Mucosa of rectum (tissue), 2 donors: ENCODE data around the gene MAGIX.
A peak's percentile ranks its signal among the peaks of the same experiment; 100 is the strongest.

Source experiments
- H3K27ac ChIP-seq, 2 donors: one replicate each; pipeline ENCODE4 v1.7.0; 2013; ENCODE audit warnings: inconsistent platforms in 2 of 2, low read depth in 2 of 2, low read length in 2 of 2
- H3K27me3 ChIP-seq, 2 donors: one replicate each; pipeline ENCODE4 v1.7.0; 2013; ENCODE audit warnings: low read length in 2 of 2; ENCODE audit not compliant: control insufficient read depth in 2 of 2, insufficient read depth in 2 of 2
- H3K36me3 ChIP-seq, 2 donors: one replicate each; pipeline ENCODE4 v1.7.0; 2013; ENCODE audit warnings: low read length in 2 of 2; ENCODE audit not compliant: control insufficient read depth in 2 of 2, insufficient read depth in 2 of 2
- H3K4me1 ChIP-seq, 2 donors: one replicate each; pipeline ENCODE4 v1.7.0; 2013; ENCODE audit warnings: low read length in 2 of 2, mild to moderate bottlenecking in 1 of 2; ENCODE audit not compliant: control insufficient read depth in 2 of 2, insufficient read depth in 2 of 2
- H3K4me3 ChIP-seq, 2 donors: one replicate each; pipeline ENCODE4 v1.7.0; 2013; ENCODE audit warnings: low read length in 2 of 2
- H3K9ac ChIP-seq, 2 donors: one replicate each; pipeline ENCODE4 v1.7.0; 2013; ENCODE audit warnings: low read length in 2 of 2, low read depth in 1 of 2, mild to moderate bottlenecking in 1 of 2
- H3K9me3 ChIP-seq, 2 donors: one replicate each; pipeline ENCODE4 v1.7.0; 2013; ENCODE audit warnings: low read length in 2 of 2; ENCODE audit not compliant: control insufficient read depth in 2 of 2
- donor health status: healthy.
- donor health status: Normal muscosa, but diverticular disease.

Gene MAGIX

DNA sequence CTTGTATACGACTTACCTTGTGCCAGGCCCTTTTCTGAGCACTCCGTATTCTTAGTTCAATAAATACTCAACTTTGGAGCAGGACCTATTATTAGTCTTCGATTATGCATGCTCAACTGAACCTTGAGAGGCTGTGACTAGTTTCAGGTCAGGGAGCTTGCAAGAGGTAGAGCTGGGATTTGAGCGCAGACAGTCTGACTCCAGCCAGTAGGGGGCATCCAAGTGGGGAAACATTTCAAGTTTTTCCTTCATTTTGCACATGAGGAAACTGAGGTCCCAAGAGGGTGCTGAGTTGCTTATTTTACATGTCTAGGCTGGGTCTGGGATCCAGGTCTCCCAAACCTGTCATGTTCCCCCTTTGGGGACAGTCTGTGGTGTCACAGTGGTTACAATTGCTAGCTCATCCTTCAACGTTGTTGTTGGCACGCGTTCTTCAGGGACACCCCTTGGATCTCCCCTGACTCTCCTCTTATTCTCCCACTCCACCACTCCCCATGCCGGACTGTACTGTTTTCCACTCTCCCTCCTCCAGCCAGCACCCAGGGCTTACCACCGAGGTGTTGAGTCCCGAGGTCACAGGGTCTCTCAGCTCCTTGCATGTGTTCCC is 30.3 kb downstream of the MAGIX start:
- no peaks in the 10 kb centered on the region for H3K4me1 ChIP-seq
- no peak overlapping the region for H3K9ac ChIP-seq
- no peaks in the 10 kb centered on the region for H3K36me3 ChIP-seq
- peaks cover 0 to 3% of the 10 kb centered on the region in 2 donors for H3K27me3 ChIP-seq
- H3K27ac ChIP-seq = no peak overlapping the region
- no peak overlapping the region for H3K4me3 ChIP-seq
- no peaks in the 10 kb centered on the region for H3K9me3 ChIP-seq

DNA sequence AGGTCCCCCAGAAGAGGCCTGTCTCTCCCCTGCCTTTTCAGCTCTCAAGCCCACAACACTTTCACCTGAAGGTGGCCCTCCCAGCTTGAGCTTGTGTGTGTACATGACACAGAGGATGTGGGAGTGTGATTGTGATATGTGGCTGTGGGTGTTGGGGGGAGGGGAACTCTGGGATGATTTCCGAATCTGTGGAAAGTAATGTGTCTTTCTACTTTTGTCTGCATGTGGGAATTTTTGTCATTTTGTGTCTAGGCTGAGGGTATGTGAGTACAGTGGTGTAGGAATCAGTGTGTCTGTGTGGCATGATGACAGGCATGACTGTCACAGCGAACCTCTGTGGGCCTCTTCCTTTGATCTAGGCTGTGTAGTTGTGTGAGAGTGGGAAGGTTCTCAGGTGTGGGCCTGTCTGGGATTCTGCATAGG is 31.0 kb downstream of the MAGIX start:
- no peaks in the 10 kb centered on the region for H3K9me3 ChIP-seq
- no peak overlapping the region for H3K9ac ChIP-seq
- no peaks in the 10 kb centered on the region for H3K36me3 ChIP-seq
- H3K4me1 ChIP-seq = no peaks in the 10 kb centered on the region
- H3K4me3 ChIP-seq = no peak overlapping the region
- no peak overlapping the region for H3K27ac ChIP-seq
- peaks cover 0 to 3% of the 10 kb centered on the region in 2 donors for H3K27me3 ChIP-seq

DNA sequence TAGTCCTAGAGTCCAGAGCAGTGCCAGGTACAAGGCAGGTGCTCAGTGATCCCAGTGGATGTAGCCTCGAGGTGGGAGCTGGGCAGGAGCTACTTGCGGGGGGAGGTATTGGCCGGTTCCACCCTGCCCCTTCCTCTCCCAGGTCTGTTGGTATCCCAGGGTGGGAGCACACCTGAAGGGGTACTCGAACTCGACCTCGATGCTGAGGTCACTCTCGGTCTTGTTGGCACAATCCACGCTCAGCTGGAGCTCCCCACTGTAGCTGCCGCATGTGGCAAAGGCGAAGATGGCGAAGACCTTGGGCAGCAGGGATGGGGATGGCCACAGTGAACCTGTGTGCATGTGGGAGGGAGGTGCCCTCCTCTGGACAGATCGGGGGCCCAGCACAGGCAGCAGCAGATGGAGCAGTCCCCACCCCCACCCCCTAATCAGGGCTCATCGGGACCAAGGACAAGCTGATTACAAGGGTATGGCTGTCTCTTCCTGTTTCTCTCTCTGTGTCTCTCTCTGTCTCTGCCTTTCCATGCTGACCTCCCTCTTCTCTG is 35.1 kb downstream of the MAGIX start:
- Histone ChIP-seq H3K4me3 (no peak overlapping the region), H3K9me3 (no peaks in the 10 kb centered on the region), H3K27me3 (peaks cover 5% of the 10 kb centered on the region in 2 donors), H3K27ac (no peak overlapping the region), H3K36me3 (no peaks in the 10 kb centered on the region), H3K4me1 (peaks cover 0 to 3% of the 10 kb centered on the region in 2 donors), H3K9ac (no peak overlapping the region)

DNA sequence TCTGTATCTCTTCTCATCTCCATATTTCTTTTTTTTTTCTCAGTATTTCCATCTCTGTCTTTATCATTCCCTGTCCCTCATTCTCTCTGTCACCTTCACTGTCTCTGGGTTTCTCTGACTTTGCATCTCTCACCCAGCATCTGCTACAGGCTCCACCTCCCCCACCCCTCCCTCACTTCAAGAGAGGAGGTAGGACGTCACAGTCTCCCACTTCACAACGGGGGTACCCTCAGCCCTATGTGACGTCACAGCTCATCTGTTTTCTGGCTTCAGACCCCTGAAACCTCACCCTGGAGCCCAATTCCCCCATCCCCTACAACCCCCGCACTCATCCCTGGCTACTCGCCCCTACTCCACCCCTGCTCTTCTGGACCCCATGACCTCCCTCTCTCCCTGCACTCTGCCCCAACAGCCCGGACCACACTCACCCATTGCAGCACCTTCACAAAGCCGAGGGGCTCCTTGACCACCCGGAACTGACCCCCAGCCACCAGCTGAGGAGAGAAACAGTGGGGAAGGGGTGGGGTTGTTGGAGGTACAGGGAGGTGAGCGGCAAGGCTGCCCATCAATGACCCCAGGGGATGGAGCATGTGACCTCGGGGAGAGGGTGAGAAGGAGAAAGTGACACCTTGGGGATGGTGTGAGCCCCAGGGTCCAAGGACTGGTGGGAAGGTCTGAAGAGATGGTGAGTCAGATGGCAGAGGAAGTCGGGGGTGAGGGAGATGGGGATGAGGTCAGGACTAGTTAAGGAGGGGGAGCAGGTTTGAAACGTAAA is 36.2 kb downstream of the MAGIX start:
- H3K9ac ChIP-seq = no peak overlapping the region
- peaks cover 0 to 3% of the 10 kb centered on the region in 2 donors for H3K4me1 ChIP-seq
- H3K9me3 ChIP-seq = no peaks in the 10 kb centered on the region
- H3K36me3 ChIP-seq = no peaks in the 10 kb centered on the region
- H3K4me3 ChIP-seq = no peak overlapping the region
- peaks cover 5% of the 10 kb centered on the region in 2 donors for H3K27me3 ChIP-seq
- no peak overlapping the region for H3K27ac ChIP-seq

DNA sequence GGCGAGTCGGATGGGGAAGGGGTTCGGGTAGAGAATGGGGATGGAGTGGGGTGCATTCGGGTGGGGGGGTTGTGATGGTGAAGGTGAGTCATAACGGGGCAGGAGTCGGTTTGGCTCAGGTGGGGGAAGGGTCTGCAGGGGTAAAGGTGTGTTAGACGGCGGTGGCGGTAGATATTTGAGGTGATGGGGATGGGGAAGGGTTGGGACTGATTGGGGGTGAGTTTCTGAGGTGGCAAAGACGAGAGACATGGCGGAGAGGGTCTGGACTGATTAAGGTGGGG is 36.7 kb downstream of the MAGIX start:
- Histone ChIP-seq H3K9ac (no peak overlapping the region), H3K27ac (no peak overlapping the region), H3K4me1 (peaks cover 0 to 3% of the 10 kb centered on the region in 2 donors), H3K36me3 (no peaks in the 10 kb centered on the region), H3K4me3 (no peak overlapping the region), H3K27me3 (peaks cover 5% of the 10 kb centered on the region in 2 donors), H3K9me3 (no peaks in the 10 kb centered on the region)

DNA sequence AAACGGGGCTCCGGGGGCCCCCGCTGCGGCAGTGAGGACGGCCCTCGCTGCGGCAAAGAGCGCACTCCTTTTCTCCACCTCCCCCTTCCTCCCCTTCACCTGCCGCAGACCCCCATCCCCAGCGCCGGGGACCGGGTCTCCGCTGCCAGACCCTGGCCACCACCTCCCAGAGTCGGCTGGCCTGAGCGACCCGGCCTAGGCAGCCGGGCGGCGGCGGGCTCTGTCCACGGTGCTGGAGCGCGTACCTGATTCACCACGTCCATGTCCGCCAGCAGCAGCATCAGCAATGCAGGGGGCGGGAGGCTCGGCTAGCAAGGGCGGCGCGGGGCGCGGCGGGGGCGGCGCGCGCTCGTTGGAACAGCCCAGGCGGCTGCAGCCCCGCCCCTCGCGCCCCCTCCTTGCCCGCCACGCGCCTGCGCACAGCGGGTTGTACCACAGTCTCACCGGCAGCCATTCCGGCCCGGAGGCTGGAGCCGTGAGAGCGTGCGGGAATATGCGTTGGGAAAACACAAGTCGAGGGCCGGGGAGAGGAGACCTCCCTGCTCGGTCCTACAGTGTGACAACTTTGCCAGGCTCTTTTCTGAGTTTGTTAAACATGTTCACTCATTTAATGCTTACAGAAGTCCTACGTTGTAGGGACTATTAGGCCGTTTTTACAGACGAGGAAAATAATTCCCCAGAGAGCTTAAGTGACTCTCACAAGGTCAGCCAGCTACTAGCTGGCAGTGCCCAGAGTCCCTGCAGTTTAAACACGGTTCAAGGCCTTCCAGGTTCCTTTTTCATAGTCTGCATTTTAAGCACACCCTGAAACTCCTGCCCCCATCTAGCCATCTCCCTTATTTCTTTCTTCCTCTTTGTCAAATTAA is 37.6 kb downstream of the MAGIX start, which contains the start of gene SYP:
SYP (minus strand) TSS at position 288 of the 866 bp plus-strand sequence; CDS start at position 281, 7 bp downstream.
- Histone ChIP-seq H3K4me1 (peaks cover 0 to 3% of the 10 kb centered on the region in 2 donors), H3K9ac (peak within 1 kb of the TSS; percentile 44 to 47), H3K9me3 (no peaks in the 10 kb centered on the region), H3K27ac (peak within 1 kb of the TSS; percentile 22 to 52), H3K36me3 (no peaks in the 10 kb centered on the region), H3K27me3 (peaks cover 5% of the 10 kb centered on the region in 2 donors), H3K4me3 (peak within 1 kb of the TSS; percentile 28 to 55)

DNA sequence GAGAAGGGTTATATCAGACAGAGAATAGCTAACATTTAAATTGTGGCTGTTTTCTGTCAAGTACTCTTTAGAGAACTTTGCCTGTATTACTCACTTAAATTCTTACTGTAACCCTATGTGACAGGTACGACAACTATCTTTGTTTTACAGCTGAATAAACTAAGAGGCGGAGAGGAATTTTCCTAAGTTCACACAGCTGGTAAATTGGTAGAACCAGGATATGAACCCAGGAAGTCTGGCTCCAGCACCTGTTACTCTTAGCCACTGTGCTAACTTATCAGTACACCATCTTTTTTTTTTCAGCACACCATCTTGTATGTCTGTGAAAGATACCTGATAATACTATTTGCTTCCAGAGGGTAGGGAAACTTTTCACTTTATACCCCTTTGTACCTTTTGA is 39.5 kb downstream of the MAGIX start:
- Histone ChIP-seq H3K4me1 (peaks cover 0 to 3% of the 10 kb centered on the region in 2 donors), H3K4me3 (no peak overlapping the region), H3K9ac (no peak overlapping the region), H3K27me3 (peaks cover 5 to 7% of the 10 kb centered on the region in 2 donors), H3K9me3 (no peaks in the 10 kb centered on the region), H3K36me3 (no peaks in the 10 kb centered on the region), H3K27ac (no peak overlapping the region)

DNA sequence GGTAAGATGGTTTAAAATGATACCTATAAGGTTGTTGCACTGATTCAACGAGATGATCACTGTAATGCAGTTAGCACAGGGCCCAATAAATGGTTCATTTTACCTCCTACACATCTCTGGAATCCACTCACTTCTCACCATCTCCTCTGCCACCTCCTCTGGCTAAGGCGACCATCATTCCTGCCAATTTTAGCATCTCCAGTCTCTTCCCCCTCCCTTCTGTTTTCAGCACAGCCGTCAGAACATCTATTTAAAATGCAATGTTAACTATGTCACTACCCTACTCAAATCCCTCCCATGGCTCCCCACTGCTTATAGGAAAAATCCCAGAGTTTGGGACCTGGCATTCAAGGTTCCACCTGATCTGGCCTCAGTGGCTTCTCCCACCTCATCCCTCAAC is 41.0 kb downstream of the MAGIX start:
- no peaks in the 10 kb centered on the region for H3K9me3 ChIP-seq
- no peaks in the 10 kb centered on the region for H3K36me3 ChIP-seq
- peaks cover 0 to 3% of the 10 kb centered on the region in 2 donors for H3K4me1 ChIP-seq
- H3K27me3 ChIP-seq = peaks cover 3 to 5% of the 10 kb centered on the region in 2 donors
- no peak overlapping the region for H3K9ac ChIP-seq
- no peak overlapping the region for H3K4me3 ChIP-seq
- no peak overlapping the region for H3K27ac ChIP-seq

DNA sequence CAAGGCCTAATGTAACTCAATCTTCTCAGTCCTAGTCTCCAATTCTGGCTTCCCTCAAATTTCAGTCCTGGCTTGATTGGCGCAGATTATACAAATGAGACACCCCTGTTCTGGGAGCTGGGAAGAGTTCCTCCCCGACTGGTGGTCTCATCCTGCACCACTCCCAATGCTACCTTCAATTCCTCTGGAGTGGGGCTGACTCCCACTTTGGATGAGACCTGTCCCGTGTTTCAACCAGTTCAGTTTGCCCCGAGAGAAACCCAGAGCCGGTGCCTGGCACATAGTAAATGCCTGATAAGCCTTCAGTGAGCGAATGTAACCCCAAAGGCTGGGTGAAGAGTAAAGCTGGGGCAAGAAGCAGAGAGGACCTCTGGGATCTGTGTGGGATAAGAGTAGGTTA is 41.5 kb downstream of the MAGIX start:
- peaks cover 2% of the 10 kb centered on the region in 2 donors for H3K27me3 ChIP-seq
- H3K27ac ChIP-seq = no peak overlapping the region
- H3K4me1 ChIP-seq = peaks cover 0 to 3% of the 10 kb centered on the region in 2 donors
- H3K36me3 ChIP-seq = no peaks in the 10 kb centered on the region
- H3K4me3 ChIP-seq = no peak overlapping the region
- no peaks in the 10 kb centered on the region for H3K9me3 ChIP-seq
- H3K9ac ChIP-seq = no peak overlapping the region
